MM.1S (cell line): Measurements from ENCODE around the gene CLDN7.

Experiments used
- DNase-seq: peaks from one replicate; pipeline ENCODE4 v3.0.0-alpha.2; 2015
- H2AFZ ChIP-seq: fragments of 300-600 bp; sonication (generic); 2 replicates; pipeline ENCODE4 v1.6.0; 2016; ENCODE audit warnings: antibody characterized with exemption, low read length
- H3F3A ChIP-seq: fragments of 300-600 bp; sonication (generic); 2 replicates; pipeline ENCODE4 v1.6.1; 2016; ENCODE audit warnings: mild to moderate bottlenecking, antibody characterized with exemption, low read length, moderate library complexity, mixed read lengths; ENCODE audit not compliant: insufficient read depth
- H3K27ac ChIP-seq: fragments of 300-600 bp; sonication (generic); 2 replicates; pipeline ENCODE4 v1.5.1; 2016; ENCODE audit warnings: mild to moderate bottlenecking, low read length
- H3K27me3 ChIP-seq: fragments of 300-600 bp; sonication (generic); replicated peaks from 2 replicates; pipeline ENCODE4 v1.6.0; 2016; ENCODE audit warnings: low read length; ENCODE audit not compliant: insufficient read depth
- H3K36me3 ChIP-seq: fragments of 300-600 bp; sonication (generic); replicated peaks from 2 replicates; pipeline ENCODE4 v1.6.1; 2016; ENCODE audit warnings: mild to moderate bottlenecking, low read length, mixed read lengths; ENCODE audit not compliant: insufficient read depth
- H3K4me1 ChIP-seq: fragments of 300-600 bp; sonication (generic); 2 replicates; pipeline ENCODE4 v1.6.1; 2016; ENCODE audit warnings: low read length, mixed read lengths
- H3K4me2 ChIP-seq: fragments of 300-600 bp; sonication (generic); 2 replicates; pipeline ENCODE4 v1.6.0; 2016; ENCODE audit warnings: low read depth, low read length
- H3K4me3 ChIP-seq: fragments of 300-600 bp; sonication (generic); 2 replicates; pipeline ENCODE4 v1.5.1; 2016; ENCODE audit warnings: low read length, mixed read lengths
- H3K79me2 ChIP-seq: fragments of 300-600 bp; sonication (generic); 2 replicates; pipeline ENCODE4 v1.6.1; 2016; ENCODE audit warnings: mixed run types, low read length, mixed read lengths
- H3K9ac ChIP-seq: fragments of 300-600 bp; sonication (generic); 2 replicates; pipeline ENCODE4 v1.6.1; 2016; ENCODE audit warnings: low read length, mixed read lengths
- H3K9me2 ChIP-seq: fragments of 300-600 bp; sonication (generic); replicated peaks from 2 replicates; pipeline ENCODE4 v1.6.1; 2016; ENCODE audit warnings: mild to moderate bottlenecking, low read length, mixed read lengths; ENCODE audit not compliant: insufficient read depth
- H3K9me3 ChIP-seq: fragments of 300-600 bp; sonication (generic); replicated peaks from 2 replicates; pipeline ENCODE4 v1.6.1; 2016; ENCODE audit warnings: mild to moderate bottlenecking, low read length, mixed read lengths; ENCODE audit not compliant: insufficient read depth
- H4K20me1 ChIP-seq: fragments of 300-600 bp; sonication (generic); 2 replicates; pipeline ENCODE4 v1.6.1; 2016; ENCODE audit warnings: mild to moderate bottlenecking, low read length, moderate library complexity, mixed read lengths; ENCODE audit not compliant: insufficient read depth
- CTCF ChIP-seq: fragments of 300-600 bp; sonication (generic); IDR thresholded peaks from 2 replicates; pipeline ENCODE4 v1.5.1; 2016; ENCODE audit warnings: antibody characterized with exemption, low read length, mixed read lengths
- EZH2 ChIP-seq: fragments of 300-600 bp; sonication (generic); optimal IDR thresholded peaks from 2 replicates; pipeline ENCODE3; 2017; ENCODE audit warnings: low read depth, mild to moderate bottlenecking, antibody characterized with exemption, low read length, mixed read lengths
- EZH2phosphoT487 ChIP-seq: fragments of 300-600 bp; sonication (generic); IDR thresholded peaks from 2 replicates; pipeline ENCODE4 v1.6.1; 2018; ENCODE audit warnings: antibody characterized with exemption, low read length

Gene CLDN7

DNA sequence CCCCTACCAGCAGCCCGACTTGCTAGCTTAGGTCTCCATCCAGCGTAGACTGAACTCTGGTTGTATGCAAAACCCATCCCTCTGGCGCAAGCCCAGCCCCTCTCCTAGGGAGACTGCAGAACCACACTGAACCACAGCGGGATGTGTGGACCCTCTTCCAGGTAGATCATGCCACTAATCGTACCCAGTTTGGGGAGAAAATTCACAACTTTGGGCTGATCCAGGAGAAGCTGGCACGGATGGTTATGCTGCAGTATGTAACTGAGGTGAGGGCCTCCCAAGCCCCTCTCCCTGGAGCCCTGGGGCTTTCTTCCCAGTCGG lies 39.3 kb downstream of the CLDN7 start:
- no peak overlapping the region for H3K9ac ChIP-seq
- H3K79me2 ChIP-seq: peaks cover 35% of the 10 kb centered on the region
- H3K4me2 ChIP-seq: no peak overlapping the region
- H4K20me1 ChIP-seq: no peaks in the 10 kb centered on the region
- no peak overlapping the region for H3K27ac ChIP-seq
- H2AFZ ChIP-seq: no peak overlapping the region
- H3K4me1 ChIP-seq: peaks cover 12% of the 10 kb centered on the region
- no peak for DNase-seq
- H3F3A ChIP-seq: no peaks in the 10 kb centered on the region
- 0 out of 2 replicates have a peak, but pooled peaks cover 6% of the 10 kb centered on the region for H3K36me3 ChIP-seq
- H3K9me2 ChIP-seq: no peaks in the 10 kb centered on the region
- H3K9me3 ChIP-seq: no peaks in the 10 kb centered on the region
- TF ChIP-seq EZH2phosphoT487 (no peak), CTCF (no peak), EZH2 (no peak)
- no peaks in the 10 kb centered on the region for H3K27me3 ChIP-seq
- H3K4me3 ChIP-seq: no peak overlapping the region

DNA sequence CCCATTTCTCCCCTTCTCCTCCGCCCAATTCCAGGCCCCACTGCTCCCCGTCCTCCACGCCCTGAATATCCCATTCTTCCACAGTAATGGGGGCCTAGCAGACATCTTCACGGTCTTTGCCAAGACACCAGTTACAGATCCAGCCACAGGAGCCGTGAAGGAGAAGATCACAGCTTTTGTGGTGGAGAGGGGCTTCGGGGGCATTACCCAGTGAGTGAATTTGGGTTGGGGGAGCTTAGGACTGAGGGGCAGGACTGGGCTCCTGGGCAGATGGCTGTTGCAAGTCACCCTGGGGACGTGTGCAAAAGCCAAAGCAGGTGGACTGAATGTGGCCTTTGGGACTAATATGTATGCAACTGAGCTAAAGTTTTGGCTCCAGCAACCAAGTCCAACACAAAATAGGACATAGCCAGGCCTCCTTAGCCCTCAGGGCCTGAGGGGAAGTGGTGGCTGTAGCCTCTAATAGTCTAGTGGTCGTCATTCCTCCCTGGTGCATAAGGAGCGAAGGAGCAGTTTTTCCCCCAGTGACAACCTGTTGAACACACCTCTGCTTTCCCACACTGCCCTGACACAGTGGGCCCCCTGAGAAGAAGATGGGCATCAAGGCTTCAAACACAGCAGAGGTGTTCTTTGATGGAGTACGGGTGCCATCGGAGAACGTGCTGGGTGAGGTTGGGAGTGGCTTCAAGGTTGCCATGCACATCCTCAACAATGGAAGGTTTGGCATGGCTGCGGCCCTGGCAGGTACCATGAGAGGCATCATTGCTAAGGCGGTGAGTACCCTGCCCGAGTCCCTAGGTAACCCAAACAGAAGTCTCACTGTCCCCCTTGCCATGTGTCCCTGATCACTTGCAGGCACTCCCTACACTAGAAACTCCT lies 39.9 kb downstream of the CLDN7 start:
- Histone ChIP-seq H3K9me2 (no peaks in the 10 kb centered on the region), H3K4me2 (no peak overlapping the region), H3K27ac (no peak overlapping the region), H3K36me3 (0 out of 2 replicates have a peak, but pooled peaks cover 6% of the 10 kb centered on the region), H3K4me3 (no peak overlapping the region), H3K4me1 (peaks cover 12% of the 10 kb centered on the region), H3F3A (no peaks in the 10 kb centered on the region), H4K20me1 (no peaks in the 10 kb centered on the region), H3K27me3 (no peaks in the 10 kb centered on the region), H3K79me2 (peaks cover 35% of the 10 kb centered on the region), H3K9ac (no peak overlapping the region), H2AFZ (no peak overlapping the region), H3K9me3 (no peaks in the 10 kb centered on the region)
- no peak for DNase-seq
- TF ChIP-seq EZH2 (no peak), EZH2phosphoT487 (no peak), CTCF (no peak)

- DNase-seq: no peak
- no peaks in the 10 kb centered on the region for H4K20me1 ChIP-seq
- H3K9me2 ChIP-seq: no peaks in the 10 kb centered on the region
- H3K4me3 ChIP-seq: no peak overlapping the region; the same call in 1 of the 2 replicates
- H3F3A ChIP-seq: no peaks in the 10 kb centered on the region
- H3K27ac ChIP-seq: no peak overlapping the region
- no peak overlapping the region for H3K9ac ChIP-seq
- H3K36me3 ChIP-seq: 0 out of 2 replicates have a peak, but pooled peaks cover 6% of the 10 kb centered on the region
- no peaks in the 10 kb centered on the region for H3K9me3 ChIP-seq
- H3K27me3 ChIP-seq: peaks cover 6% of the 10 kb centered on the region
- peaks cover 12% of the 10 kb centered on the region for H3K4me1 ChIP-seq
- peak overlapping the region; percentile 72; the same call in 1 of the 2 replicates for H3K4me2 ChIP-seq
- no peak for TF ChIP-seq CTCF
- TF ChIP-seq EZH2phosphoT487: no peak
- TF ChIP-seq EZH2: no peak
- peaks cover 35% of the 10 kb centered on the region for H3K79me2 ChIP-seq
- no peak overlapping the region for H2AFZ ChIP-seq
These were observed 40.8 kb downstream of the CLDN7 start for GRCh38 chr17:7221278-7222092.
